ENCODE data around the gene MME. TPM values are rescaled to one million over a fixed set of nuclear protein-coding genes. Genes with fewer than 3 reads are reported as not detected.

Gene MME
- total and polyA plus RNA-seq, 4 donors: 4.1 to 20.7 (median 9.5) TPM

- H3K9me3 ChIP-seq (ENCODE audit: control insufficient read depth in 4 of 4, low read length in 3 of 4): peaks cover 0 to 2% (median 0%) of the 10 kb centered on the region in 4 donors
- H3K36me3 ChIP-seq (ENCODE audit: control insufficient read depth in 4 of 4, insufficient read depth in 3 of 4, low read depth in 1 of 4, low read length in 3 of 4): no peaks in the 10 kb centered on the region
- no peak overlapping the region for H3K9ac ChIP-seq (ENCODE audit: low read depth in 1 of 2, low read length in 2 of 2)
- no peaks in the 10 kb centered on the region for H3K4me1 ChIP-seq (ENCODE audit: control insufficient read depth in 4 of 4, insufficient read depth in 4 of 4, low read length in 3 of 4)
- 67% methylated on average over 3 of the region's 3 CpGs for WGBS
- H3K27me3 ChIP-seq (ENCODE audit: control insufficient read depth in 4 of 4, insufficient read depth in 4 of 4, low read length in 3 of 4): no peaks in the 10 kb centered on the region
- H3K27ac ChIP-seq (ENCODE audit: low read depth in 1 of 2, low read length in 2 of 2): no peak overlapping the region
- H3K4me3 ChIP-seq (ENCODE audit: low read depth in 1 of 3, low read length in 3 of 3): no peak overlapping the region
- TF ChIP-seq SP1 (IDR thresholded peaks at IDR 0.05) (no peak), GABPA (IDR thresholded peaks at IDR 0.05 in 1 of 2, conservative IDR thresholded peaks at IDR 0.05 in 1 of 2) (no peak)
- TF ChIP-seq, protein P1, sequence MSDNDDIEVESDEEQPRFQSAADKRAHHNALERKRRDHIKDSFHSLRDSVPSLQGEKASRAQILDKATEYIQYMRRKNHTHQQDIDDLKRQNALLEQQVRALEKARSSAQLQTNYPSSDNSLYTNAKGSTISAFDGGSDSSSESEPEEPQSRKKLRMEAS (IDR thresholded peaks at IDR 0.05): no peak
- TF ChIP-seq, protein P2, sequence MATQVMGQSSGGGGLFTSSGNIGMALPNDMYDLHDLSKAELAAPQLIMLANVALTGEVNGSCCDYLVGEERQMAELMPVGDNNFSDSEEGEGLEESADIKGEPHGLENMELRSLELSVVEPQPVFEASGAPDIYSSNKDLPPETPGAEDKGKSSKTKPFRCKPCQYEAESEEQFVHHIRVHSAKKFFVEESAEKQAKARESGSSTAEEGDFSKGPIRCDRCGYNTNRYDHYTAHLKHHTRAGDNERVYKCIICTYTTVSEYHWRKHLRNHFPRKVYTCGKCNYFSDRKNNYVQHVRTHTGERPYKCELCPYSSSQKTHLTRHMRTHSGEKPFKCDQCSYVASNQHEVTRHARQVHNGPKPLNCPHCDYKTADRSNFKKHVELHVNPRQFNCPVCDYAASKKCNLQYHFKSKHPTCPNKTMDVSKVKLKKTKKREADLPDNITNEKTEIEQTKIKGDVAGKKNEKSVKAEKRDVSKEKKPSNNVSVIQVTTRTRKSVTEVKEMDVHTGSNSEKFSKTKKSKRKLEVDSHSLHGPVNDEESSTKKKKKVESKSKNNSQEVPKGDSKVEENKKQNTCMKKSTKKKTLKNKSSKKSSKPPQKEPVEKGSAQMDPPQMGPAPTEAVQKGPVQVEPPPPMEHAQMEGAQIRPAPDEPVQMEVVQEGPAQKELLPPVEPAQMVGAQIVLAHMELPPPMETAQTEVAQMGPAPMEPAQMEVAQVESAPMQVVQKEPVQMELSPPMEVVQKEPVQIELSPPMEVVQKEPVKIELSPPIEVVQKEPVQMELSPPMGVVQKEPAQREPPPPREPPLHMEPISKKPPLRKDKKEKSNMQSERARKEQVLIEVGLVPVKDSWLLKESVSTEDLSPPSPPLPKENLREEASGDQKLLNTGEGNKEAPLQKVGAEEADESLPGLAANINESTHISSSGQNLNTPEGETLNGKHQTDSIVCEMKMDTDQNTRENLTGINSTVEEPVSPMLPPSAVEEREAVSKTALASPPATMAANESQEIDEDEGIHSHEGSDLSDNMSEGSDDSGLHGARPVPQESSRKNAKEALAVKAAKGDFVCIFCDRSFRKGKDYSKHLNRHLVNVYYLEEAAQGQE (IDR thresholded peaks at IDR 0.05): no peak
- DNase-seq (ENCODE audit: low spot score): no peak
These were observed 10.4 kb upstream of the MME start for GRCh38 chr3:155069729-155070128.

DNA sequence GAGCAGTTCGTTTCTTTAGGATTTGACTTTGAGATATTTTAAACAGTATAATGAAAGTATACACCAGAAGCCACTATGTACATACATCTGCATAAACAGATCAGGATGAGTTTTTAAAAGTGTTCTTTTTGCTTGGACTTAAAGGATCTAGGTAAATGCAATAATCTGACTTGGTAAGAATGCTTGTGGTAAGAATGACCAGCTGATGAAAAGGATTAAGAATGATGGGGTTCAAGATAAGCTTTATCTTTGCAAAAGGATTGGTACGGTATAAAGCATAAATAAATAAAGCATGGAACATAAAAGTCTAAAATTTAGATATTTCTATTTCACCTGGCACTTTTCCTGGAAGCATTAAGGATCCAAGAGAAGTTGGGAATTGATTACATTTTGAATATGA, 9.8 kb upstream of the MME start:
- Histone ChIP-seq H3K9ac (ENCODE audit: low read depth in 1 of 2, low read length in 2 of 2) (no peak overlapping the region), H3K4me1 (ENCODE audit: control insufficient read depth in 4 of 4, insufficient read depth in 4 of 4, low read length in 3 of 4) (no peaks in the 10 kb centered on the region), H3K27me3 (ENCODE audit: control insufficient read depth in 4 of 4, insufficient read depth in 4 of 4, low read length in 3 of 4) (no peaks in the 10 kb centered on the region), H3K4me3 (ENCODE audit: low read depth in 1 of 3, low read length in 3 of 3) (no peak overlapping the region), H3K27ac (ENCODE audit: low read depth in 1 of 2, low read length in 2 of 2) (no peak overlapping the region), H3K36me3 (ENCODE audit: control insufficient read depth in 4 of 4, insufficient read depth in 3 of 4, low read depth in 1 of 4, low read length in 3 of 4) (no peaks in the 10 kb centered on the region), H3K9me3 (ENCODE audit: control insufficient read depth in 4 of 4, low read length in 3 of 4) (peaks cover 0 to 2% (median 0%) of the 10 kb centered on the region in 4 donors)
- TF ChIP-seq JUND (IDR thresholded peaks at IDR 0.05) (no peak), GABPA (IDR thresholded peaks at IDR 0.05 in 1 of 2, conservative IDR thresholded peaks at IDR 0.05 in 1 of 2) (no peak), HNF4A (conservative IDR thresholded peaks at IDR 0.05) (no peak), ZBTB33 (IDR thresholded peaks at IDR 0.05) (no peak), EGR1 (IDR thresholded peaks at IDR 0.05; ENCODE audit: low read depth in 2 of 2) (no peak), CTCF (IDR thresholded peaks at IDR 0.05; ENCODE audit: low read depth, low read length, missing input control) (no peak), RXRA (IDR thresholded peaks at IDR 0.05) (no peak), NR2F2 (IDR thresholded peaks at IDR 0.05) (no peak), FOXA2 (IDR thresholded peaks at IDR 0.05) (no peak)
- TF ChIP-seq, protein P1 (IDR thresholded peaks at IDR 0.05): no peak
- 78% methylated on average over 2 of the region's 2 CpGs for WGBS
- no peak for DNase-seq (ENCODE audit: low spot score)

All from liver (tissue), 9 donors.